NCI-H2171 (cell line): ENCODE data around the gene PCDHGB3.
"Not testable (repeated sequence)": the region's sequence is repeated elsewhere in the genome, so short reads cannot be mapped to it uniquely, and the experiment has no call there.

Source experiments
- DNase-seq: peaks from one replicate; lab custom pipeline; 2025; lab: John Stamatoyannopoulos, UW

PCDHGB3 gene

DNA sequence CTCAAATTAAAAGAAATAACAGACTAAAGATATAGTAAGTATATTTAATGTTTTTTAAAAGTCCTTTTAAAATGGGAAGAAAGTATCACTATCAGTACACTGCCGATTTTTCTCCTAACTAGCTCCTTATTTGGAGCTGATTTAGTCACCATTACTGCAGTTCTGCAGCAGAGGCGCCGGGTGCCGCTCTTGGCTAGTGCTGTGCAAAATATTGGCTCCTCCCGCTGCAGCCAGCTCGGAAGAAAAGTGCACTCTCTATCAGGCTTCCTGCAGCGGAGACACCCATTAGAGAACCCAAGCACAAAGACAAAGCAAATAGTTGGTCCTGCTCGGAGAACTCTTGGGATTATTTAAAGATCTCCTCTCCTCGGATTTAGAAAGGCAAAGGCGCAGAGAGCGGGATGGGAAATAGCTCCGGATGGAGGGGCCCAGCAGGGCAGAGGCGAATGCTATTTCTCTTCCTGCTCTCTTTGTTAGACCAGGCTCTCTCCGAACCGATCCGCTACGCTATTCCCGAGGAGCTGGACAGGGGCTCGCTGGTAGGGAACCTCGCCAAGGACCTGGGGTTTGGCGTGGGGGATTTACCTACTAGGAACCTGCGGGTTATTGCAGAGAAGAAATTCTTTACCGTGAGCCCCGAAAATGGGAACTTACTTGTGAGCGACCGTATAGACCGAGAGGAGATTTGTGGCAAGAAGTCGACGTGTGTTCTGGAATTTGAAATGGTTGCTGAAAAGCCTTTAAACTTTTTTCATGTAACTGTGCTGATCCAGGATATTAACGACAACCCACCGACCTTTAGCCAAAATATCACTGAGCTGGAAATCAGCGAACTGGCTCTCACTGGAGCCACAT lies at the start of gene PCDHGB3:
Gene PCDHGB3, plus strand, starts transcription at position 249 of the 855 bp plus-strand sequence. Its CDS starts 153 bp downstream, at position 402.
- no peak for DNase-seq

DNA sequence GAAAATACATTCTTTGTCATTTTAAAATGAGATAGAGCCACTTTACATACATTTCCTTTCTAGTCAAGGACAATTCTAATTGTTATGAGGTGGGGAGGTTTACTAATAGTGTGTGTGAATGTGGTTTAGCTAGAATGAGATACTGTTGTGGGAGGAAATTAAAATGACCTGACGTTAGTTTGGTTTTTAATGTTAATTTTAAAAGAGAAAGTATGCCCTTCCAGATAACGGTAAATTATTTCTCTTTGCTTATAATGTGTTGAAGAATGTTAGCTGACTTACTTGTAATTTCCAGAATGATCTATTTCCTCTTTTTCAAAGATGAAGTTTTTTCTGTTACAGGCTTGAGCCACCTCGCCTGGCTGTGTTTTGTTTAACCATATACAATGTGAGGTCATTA lies 47.8 kb upstream of the PCDHGB3 start:
- DNase-seq = no peak

- no peak for DNase-seq
Observed at GRCh38 chr5:141326088-141326854, 43.8 kb upstream of the PCDHGB3 start.

- DNase-seq = no peak
Observed at GRCh38 chr5:141328231-141328630, 41.8 kb upstream of the PCDHGB3 start.

- DNase-seq = peak; percentile 1
Observed at GRCh38 chr5:141330299-141331080, 39.6 kb upstream of the PCDHGB3 start, which contains the start of gene PCDHGA1. PCDHGA1 (plus strand) TSS chr5:141330514.

- DNase-seq = not testable (repeated sequence)
Observed at GRCh38 chr5:141332571-141332970, 37.5 kb upstream of the PCDHGB3 start.

DNA sequence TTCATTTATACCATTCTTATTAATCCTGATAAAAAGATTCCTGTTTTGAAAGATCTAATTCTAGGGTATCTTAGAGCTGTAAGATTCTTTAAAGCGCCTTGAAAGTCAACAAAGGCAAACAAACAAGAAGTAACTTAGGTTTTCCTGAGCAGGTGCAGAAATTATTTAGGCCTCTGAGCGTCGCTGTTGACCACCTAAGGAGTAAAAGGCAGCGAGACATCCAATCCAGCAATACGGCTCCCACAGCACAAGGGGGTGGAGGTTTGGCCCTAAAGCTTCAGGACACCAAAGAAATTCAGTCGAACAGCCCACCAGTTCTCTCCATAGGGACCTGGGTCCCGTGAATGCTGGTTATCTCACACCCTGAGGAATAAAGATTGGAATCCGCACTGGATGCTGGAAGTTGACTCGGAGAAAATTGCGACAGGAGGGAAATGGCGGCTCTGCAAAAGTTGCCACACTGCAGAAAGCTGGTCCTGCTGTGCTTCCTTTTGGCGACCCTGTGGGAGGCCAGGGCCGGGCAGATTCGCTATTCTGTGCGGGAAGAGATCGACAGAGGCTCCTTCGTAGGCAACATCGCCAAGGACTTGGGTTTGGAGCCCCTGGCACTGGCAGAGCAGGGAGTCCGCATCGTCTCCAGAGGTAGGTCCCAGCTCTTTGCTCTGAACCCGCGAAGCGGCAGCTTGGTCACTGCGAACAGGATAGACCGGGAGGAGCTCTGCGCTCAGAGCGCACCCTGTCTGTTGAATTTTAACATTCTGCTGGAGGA lies 31.3 kb upstream of the PCDHGB3 start, which contains the start of gene PCDHGA2:
Gene PCDHGA2, plus strand, starts transcription at position 223 of the 769 bp plus-strand sequence.
- no peak for DNase-seq

DNA sequence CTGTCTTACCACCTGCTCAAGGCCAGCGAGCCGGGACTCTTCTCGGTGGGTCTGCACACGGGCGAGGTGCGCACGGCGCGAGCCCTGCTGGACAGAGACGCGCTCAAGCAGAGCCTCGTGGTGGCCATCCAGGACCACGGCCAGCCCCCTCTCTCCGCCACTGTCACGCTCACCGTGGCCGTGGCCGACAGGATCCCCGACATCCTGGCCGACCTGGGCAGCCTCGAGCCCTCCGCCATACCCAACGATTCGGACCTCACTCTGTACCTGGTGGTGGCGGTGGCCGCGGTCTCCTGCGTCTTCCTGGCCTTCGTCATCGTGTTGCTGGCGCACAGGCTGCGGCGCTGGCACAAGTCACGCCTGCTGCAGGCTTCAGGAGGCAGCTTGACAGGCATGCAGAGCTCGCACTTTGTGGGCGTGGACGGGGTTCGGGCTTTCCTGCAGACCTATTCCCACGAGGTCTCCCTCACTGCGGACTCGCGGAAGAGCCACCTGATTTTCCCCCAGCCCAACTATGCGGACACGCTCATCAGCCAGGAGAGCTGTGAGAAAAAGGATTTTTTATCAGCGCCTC lies 29.2 kb upstream of the PCDHGB3 start:
- DNase-seq = not testable (repeated sequence)

- no peak for DNase-seq
Observed at GRCh38 chr5:141342773-141343172, 27.3 kb upstream of the PCDHGB3 start.

DNA sequence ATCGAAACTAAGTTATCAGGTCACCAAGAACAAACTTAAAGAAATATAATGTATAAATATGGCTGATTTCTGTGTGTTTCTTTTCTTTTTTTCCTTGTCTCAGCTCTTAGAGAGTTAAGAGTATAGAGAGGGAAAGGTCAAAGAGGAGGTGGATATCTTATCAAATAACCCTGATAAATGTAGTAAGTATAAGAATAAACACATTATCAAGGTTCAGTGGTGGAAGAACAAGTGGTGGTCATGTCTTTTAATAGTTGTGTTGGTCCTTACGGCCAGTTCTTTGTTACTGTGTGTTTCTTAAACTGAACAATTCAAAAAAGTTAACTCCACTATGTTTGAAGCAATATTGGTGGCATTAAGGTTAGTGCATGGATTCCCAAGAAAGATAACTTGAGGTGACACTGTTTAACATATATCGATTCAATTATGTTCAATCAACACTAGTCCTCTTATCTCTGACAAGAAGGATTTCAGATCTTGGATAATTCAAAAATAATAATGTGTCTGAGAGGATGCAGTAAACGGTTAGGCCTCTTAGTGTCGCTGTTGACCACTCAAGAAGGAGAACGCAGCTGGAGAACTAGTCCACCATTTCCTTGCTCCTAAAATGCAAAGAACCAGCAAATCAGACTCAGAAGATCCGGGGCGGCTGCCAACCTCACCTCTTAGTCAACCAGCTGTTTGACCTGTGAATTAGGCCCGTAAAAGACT lies 26.6 kb upstream of the PCDHGB3 start, which contains the start of gene PCDHGA3:
Gene PCDHGA3, plus strand, starts transcription at position 588 of the 711 bp plus-strand sequence. CDS start 205 bp downstream, outside the sequence.
- no peak for DNase-seq

DNA sequence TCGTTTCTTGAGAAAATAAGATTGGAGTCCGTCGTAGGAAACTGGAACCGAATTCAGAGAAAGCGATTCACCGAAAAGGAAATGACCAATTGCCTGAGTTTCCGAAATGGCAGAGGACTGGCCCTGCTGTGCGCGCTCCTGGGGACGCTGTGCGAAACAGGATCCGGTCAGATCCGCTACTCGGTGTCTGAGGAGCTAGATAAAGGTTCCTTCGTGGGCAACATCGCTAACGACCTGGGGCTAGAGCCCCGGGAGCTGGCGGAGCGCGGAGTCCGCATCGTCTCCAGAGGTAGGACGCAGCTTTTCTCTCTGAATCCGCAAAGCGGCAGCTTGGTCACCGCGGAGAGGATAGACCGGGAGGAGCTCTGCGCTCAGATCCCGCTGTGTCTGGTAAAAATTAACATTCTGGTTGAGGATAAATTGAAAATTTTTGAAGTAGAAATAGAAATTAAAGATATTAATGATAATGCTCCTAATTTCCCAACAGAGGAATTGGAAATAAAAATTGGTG lies 26.0 kb upstream of the PCDHGB3 start:
- DNase-seq = no peak

DNA sequence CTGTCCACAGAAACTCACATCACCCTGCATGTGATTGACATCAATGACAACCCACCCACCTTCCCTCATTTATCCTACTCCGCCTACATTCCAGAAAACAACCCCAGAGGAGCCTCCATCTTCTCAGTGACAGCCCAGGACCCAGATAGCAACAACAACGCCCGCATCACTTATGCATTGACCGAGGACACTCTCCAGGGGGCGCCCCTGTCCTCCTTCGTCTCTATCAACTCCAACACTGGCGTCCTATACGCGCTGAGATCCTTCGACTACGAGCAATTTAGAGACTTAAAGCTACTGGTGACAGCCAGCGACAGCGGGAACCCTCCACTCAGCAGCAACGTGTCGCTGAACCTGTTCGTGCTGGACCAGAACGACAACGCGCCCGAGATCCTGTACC lies 24.7 kb upstream of the PCDHGB3 start:
- DNase-seq = no peak

DNA sequence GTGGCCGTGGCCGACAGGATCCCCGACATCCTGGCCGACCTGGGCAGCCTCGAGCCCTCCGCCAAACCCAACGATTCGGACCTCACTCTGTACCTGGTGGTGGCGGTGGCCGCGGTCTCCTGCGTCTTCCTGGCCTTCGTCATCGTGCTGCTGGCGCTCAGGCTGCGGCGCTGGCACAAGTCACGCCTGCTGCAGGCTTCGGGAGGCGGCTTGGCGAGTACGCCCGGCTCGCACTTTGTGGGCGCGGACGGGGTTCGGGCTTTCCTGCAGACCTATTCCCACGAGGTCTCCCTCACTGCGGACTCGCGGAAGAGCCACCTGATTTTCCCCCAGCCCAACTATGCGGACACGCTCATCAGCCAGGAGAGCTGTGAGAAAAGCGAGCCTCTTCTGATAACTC lies 24.0 kb upstream of the PCDHGB3 start:
- DNase-seq = not testable (repeated sequence)

DNA sequence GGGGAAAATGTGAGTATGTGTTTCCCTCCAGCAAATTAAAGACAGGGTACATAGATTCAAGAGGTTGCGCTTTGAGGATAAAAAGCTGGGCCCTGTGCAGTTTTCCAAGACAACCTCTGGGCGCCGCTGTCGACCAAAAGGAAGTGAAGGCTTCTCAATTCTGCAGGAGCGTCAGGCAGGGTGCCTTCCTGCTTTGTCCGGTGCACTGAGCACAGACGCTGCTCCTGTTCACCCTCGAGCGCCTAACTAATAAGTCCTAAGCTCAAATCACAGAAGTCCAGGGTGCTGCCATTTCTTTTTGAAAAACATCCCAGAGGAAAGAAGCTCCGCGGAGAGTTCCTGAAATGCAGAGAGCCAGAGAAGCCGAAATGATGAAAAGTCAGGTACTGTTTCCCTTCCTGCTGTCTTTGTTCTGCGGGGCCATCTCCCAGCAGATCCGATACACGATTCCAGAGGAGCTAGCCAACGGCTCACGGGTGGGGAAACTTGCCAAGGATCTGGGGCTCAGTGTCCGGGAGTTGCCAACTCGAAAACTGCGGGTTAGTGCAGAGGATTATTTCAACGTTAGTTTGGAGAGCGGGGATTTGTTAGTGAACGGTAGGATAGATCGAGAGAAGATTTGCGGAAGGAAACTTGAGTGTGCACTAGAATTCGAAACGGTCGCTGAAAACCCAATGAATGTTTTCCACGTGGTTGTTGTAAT lies 20.0 kb upstream of the PCDHGB3 start, which contains the start of gene PCDHGB1:
Gene PCDHGB1, plus strand, starts transcription at position 183 of the 703 bp plus-strand sequence. Its CDS starts 162 bp downstream, at position 345.
- DNase-seq = peak; percentile 4

GRCh38 chr5:141351591-141351990 lies 18.5 kb upstream of the PCDHGB3 start:
- no peak for DNase-seq

DNA sequence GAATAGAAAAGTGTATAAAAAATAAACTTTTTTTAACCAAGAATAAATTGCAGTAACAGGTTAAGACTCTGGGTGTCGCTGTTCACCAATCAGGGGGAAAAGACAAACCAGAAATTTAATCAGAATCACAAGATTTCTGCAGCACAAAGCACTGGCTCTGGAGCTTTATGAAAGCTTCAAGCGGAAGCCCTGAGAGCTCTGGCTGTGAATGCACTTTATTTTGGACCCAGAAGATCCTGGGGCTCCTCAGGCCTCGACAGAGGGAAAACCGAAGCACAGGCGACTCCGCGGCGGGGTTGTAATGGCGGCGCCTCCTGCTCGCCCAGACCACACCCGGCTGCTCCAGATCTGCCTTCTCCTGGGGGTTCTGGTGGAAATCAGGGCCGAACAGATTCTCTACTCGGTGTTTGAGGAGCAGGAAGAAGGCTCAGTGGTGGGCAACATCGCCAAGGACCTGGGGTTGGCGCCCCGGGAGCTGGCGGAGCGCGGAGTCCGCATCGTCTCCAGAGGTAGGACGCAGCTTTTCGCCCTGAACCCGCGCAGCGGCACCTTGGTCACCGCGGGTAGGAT lies 15.1 kb upstream of the PCDHGB3 start, which contains the start of gene PCDHGA4:
Gene PCDHGA4, plus strand, starts transcription at position 122 of the 570 bp plus-strand sequence. Its CDS starts 87 bp downstream, at position 209.
- no peak for DNase-seq

GRCh38 chr5:141355641-141356040 lies 14.4 kb upstream of the PCDHGB3 start:
- no peak for DNase-seq

GRCh38 chr5:141356133-141356532 lies 13.9 kb upstream of the PCDHGB3 start:
- no peak for DNase-seq

DNA sequence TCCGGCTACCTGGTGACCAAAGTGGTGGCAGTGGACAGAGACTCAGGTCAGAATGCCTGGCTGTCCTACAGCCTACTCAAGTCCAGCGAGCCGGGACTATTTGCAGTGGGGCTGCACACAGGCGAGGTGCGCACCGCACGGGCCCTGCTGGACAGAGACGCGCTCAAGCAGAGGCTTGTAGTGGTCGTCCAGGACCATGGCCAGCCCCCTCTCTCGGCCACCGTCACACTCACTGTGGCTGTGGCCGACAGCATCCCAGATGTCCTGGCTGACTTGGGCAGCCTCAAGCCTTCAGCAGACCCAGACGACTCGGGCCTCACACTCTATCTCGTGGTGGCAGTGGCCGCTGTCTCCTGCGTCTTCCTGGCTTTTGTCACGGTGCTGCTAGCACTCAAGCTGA lies 13.1 kb upstream of the PCDHGB3 start:
- no peak for DNase-seq
